NK-92 (cell line): ENCODE data around the gene LTBP2.
"Not testable (repeated sequence)": the region's sequence is repeated elsewhere in the genome, so short reads cannot be mapped to it uniquely, and the experiment has no call there.

Experiments
- DNase-seq: peaks from one replicate; lab custom pipeline; 2025; ENCODE audit not compliant: unreplicated experiment; lab: John Stamatoyannopoulos, UW

The LTBP2 gene

GRCh38 chr14:74459289-74459946, 152.6 kb downstream of the LTBP2 start:
- DNase-seq = no peak

- no peak for DNase-seq
Measured at GRCh38 chr14:74457565-74457895, 154.5 kb downstream of the LTBP2 start.

GRCh38 chr14:74456684-74457564, 155.1 kb downstream of the LTBP2 start:
- no peak for DNase-seq

- DNase-seq = not testable (repeated sequence)
Measured at GRCh38 chr14:74454397-74454796, 157.6 kb downstream of the LTBP2 start.
